NCI-H510A treated with DMSO at 0.1 percent for 48 hours (cell line): Measurements from ENCODE around the gene HDAC1.

Experiments
- DNase-seq: peaks from one replicate; lab custom pipeline; 2025; lab: John Stamatoyannopoulos, UW

Gene HDAC1

GRCh38 chr1:32373996-32374592 lies 82.2 kb downstream of the HDAC1 start:
- DNase-seq, result no peak

- DNase-seq, result no peak
Observed at GRCh38 chr1:32376199-32376598, 84.3 kb downstream of the HDAC1 start.

DNA sequence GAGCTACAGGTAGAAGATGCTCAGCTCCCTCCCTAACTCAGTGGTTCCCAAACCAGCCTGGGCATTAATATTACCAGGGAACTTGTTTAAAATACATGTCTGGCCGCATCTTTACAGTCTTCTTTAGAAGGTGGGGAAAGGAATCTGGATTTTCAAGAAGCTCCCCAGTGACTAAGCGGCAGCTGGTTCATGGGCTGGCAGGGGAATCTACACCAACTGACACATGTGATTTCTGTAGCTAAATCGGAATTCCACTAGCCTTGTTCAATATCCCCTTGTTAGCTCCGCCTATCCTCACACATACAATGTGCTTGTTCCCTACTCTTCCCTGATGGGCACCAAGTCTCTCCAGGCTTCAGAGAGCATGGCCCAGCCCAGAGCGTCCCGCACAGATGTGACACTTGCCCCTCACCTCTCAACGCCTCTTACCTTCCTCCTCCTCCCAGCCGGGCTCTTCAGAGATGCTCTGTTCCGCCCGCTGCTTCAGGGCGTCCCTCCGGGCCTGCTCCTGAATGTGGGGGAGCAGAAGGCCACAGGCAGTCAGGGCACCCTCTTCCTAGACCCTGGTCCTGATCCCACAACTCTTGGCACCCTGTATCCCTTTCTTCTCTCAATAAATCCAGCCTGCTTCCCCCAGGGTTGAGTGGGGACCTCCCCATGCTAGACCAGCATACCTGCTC lies 85.8 kb downstream of the HDAC1 start:
- no peak for DNase-seq

DNA sequence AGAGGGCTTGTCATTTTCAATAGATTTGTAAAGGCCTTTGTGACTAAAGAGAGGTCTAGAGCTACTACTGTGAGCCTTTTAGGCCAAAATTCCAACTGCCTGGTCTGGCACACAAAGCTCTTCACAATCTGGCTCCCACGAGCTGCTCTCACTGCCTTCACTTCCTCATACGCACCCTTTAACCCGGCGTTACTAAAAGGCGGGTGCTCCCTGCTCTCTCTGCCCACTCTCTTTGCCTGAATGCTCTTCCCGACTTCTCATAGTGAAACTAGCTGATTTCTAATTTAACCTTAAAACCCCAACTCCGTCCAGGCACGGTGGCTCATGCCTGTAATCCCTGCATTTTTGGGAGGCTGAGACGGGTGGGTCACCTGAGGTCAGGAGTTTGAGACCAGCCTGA lies 88.2 kb downstream of the HDAC1 start:
- no peak for DNase-seq
